HepG2 (cell line): Measurements from ENCODE around the gene PATL2. TPM values are rescaled to one million over a fixed set of nuclear protein-coding genes. Genes with fewer than 3 reads are reported as not detected.
A peak's percentile ranks its signal among the peaks of the same experiment; 100 is the strongest.

Experiments used
- ARNT ChIP-seq: fragments of 450-650 bp; IDR thresholded peaks from 2 replicates; pipeline ENCODE4 v1.6.1; 2017
- CENPT ChIP-seq: sonication (generic); formaldehyde crosslinking; IDR thresholded peaks from 2 replicates; pipeline ENCODE4 v1.8.0; 2022; ENCODE audit warnings: low read depth, mild to moderate bottlenecking, moderate library complexity, missing genetic modification reagents
- FOXA3 ChIP-seq: IDR thresholded peaks from 2 replicates; pipeline ENCODE4 v1.6.1; 2016; ENCODE audit warnings: missing genetic modification reagents, missing compliant biosample characterization
- GATA4 ChIP-seq: sonication (generic); IDR thresholded peaks from 2 replicates; pipeline ENCODE4 v1.6.1; 2016; ENCODE audit warnings: antibody characterized with exemption, low read depth, borderline replicate concordance
- GTF2F1 ChIP-seq: fragments of 150-350 bp; IDR thresholded peaks from 2 replicates; pipeline ENCODE4 v1.6.1; 2014; ENCODE audit warnings: low read length
- IRF2 ChIP-seq: IDR thresholded peaks from 2 replicates; pipeline ENCODE4 v1.6.1; 2018; ENCODE audit warnings: missing genetic modification reagents, missing compliant biosample characterization
- MXI1 ChIP-seq: IDR thresholded peaks from 3 replicates; pipeline ENCODE4 v1.6.1; 2012; ENCODE audit warnings: low read depth, low read length, inconsistent platforms, borderline replicate concordance
- NBN ChIP-seq: fragments of 450-650 bp; conservative IDR thresholded peaks from 2 replicates; pipeline ENCODE4 v1.6.1; 2017
- PAF1 ChIP-seq: IDR thresholded peaks from 2 replicates; pipeline ENCODE4 v1.6.1; 2016; ENCODE audit warnings: missing genetic modification reagents, missing compliant biosample characterization
- PCBP2 ChIP-seq: fragments of 200-400 bp; formaldehyde crosslinking; optimal IDR thresholded peaks from 2 replicates; pipeline ENCODE3; 2018; ENCODE audit warnings: low read length, low read depth; ENCODE audit not compliant: poor library complexity, severe bottlenecking
- PHF20 ChIP-seq: sonication (generic); formaldehyde crosslinking; IDR thresholded peaks from 2 replicates; pipeline ENCODE4 v1.5.0; 2020; ENCODE audit warnings: mild to moderate bottlenecking, missing genetic modification reagents
- POLR2G ChIP-seq: fragments of 200-400 bp; formaldehyde crosslinking; IDR thresholded peaks from 2 replicates; pipeline ENCODE4 v1.6.1; 2018; ENCODE audit warnings: mild to moderate bottlenecking, low read depth, low read length, moderate library complexity
- RBAK ChIP-seq: sonication (generic); formaldehyde crosslinking; IDR thresholded peaks from 2 replicates; pipeline ENCODE4 v1.5.1; 2020; ENCODE audit warnings: mild to moderate bottlenecking, missing genetic modification reagents
- SNAPC4 ChIP-seq: sonication (generic); formaldehyde crosslinking; IDR thresholded peaks from 2 replicates; pipeline ENCODE4 v1.4.0; 2020; ENCODE audit warnings: mild to moderate bottlenecking, missing genetic modification reagents
- ZHX1 ChIP-seq: sonication (generic); formaldehyde crosslinking; IDR thresholded peaks from 2 replicates; pipeline ENCODE4 v1.8.1; 2022; ENCODE audit warnings: low read depth, mild to moderate bottlenecking, missing genetic modification reagents
- ZNF230 ChIP-seq: sonication (generic); formaldehyde crosslinking; IDR thresholded peaks from 2 replicates; pipeline ENCODE4 v1.4.0; 2020; ENCODE audit warnings: mild to moderate bottlenecking, missing genetic modification reagents
- ZNF326 ChIP-seq: sonication (generic); formaldehyde crosslinking; IDR thresholded peaks from 2 replicates; pipeline ENCODE4 v1.4.0; 2020; ENCODE audit warnings: missing genetic modification reagents, borderline replicate concordance
- ZNF597 ChIP-seq: sonication (generic); formaldehyde crosslinking; IDR thresholded peaks from 2 replicates; pipeline ENCODE4 v1.5.0; 2020; ENCODE audit warnings: missing genetic modification reagents
- ZNF891 ChIP-seq: sonication (generic); formaldehyde crosslinking; IDR thresholded peaks from 2 replicates; pipeline ENCODE4 v1.5.0; 2020; ENCODE audit warnings: mild to moderate bottlenecking, missing genetic modification reagents
- polyA plus RNA-seq, 8 experiments: library from polyadenylated mRNA; depleted of rRNA in 3 of 8; stranded (reverse) in 7 of 8; unstranded in 1 of 8; fragments of >200 nt; fragmentation: Illumina TruSeq in 4 of 8; extraction: Trizol in 4 of 8; gene quantifications; 2 replicates each; pipeline versions ENCODE4 v1.2.1 to v1.2.3, GENCODE V29; 2011 to 2016; ENCODE audit warnings: low read depth in 4 of 8, missing spikeins in 1 of 8, mixed read lengths in 1 of 8; ENCODE audit not compliant: insufficient read depth in 1 of 8
- total RNA-seq, 5 experiments: library from RNA; depleted of rRNA; stranded (reverse); fragments of >200 nt; fragmentation: Illumina TruSeq; extraction: Trizol; gene quantifications; 2 replicates each; pipeline ENCODE4 v1.2.3, GENCODE V29; 2016; ENCODE audit warnings: low read depth in 1 of 5

PATL2 gene
- total and polyA plus RNA-seq, 2 of the 13 experiments (the other 11 are each of a cell fraction or from before 2014, with no cell fraction given): 0.15 to 0.53 TPM

GRCh38 chr15:44663410-44664308 is 47.5 kb downstream of the PATL2 start, which contains the start of gene SPG11 (continued):
- TF ChIP-seq POLR2G: peak; percentile 97
- TF ChIP-seq MXI1: peak; percentile 73; the same call in 1 of the 3 replicates
- TF ChIP-seq GATA4: no peak
- no peak for TF ChIP-seq PAF1
- TF ChIP-seq ZNF891 (CRISPR knock-in tag): peak; percentile 82; the same call in 1 of the 2 replicates
- no peak for TF ChIP-seq NBN
- TF ChIP-seq PHF20 (CRISPR knock-in tag): peak; percentile 92
- TF ChIP-seq IRF2 (CRISPR knock-in tag): peak; percentile 67; the same call in 1 of the 2 replicates
- TF ChIP-seq FOXA3 (CRISPR knock-in tag): peak; percentile 50
- peak; percentile 83 for TF ChIP-seq SNAPC4 (CRISPR knock-in tag)
- TF ChIP-seq ZNF326: no peak
- no peak for TF ChIP-seq GTF2F1
- TF ChIP-seq ARNT: no peak
- 0 out of 2 replicates have a peak, but pooled peaks have one; percentile 32 for TF ChIP-seq ZNF230
- TF ChIP-seq RBAK (CRISPR knock-in tag): 0 out of 2 replicates have a peak, but pooled peaks have one; percentile 64
- no peak for TF ChIP-seq ZNF597 (CRISPR knock-in tag)
- no peak for TF ChIP-seq PCBP2
- TF ChIP-seq ZHX1 (CRISPR knock-in tag): peak; percentile 97
- 0 out of 2 replicates have a peak, but pooled peaks have one; percentile 69 for TF ChIP-seq CENPT (CRISPR knock-in tag)
